Middle frontal gyrus (tissue), 1 donor: ENCODE measurements around the gene STUB1.
A peak's percentile ranks its signal among the peaks of the same experiment; 100 is the strongest.

Experiments
- DNase-seq: peaks from one replicate; pipeline ENCODE4 v3.0.0-alpha.2; 2015; ENCODE audit warnings: low spot score; ENCODE audit errors: extremely low spot score

STUB1 gene

DNA sequence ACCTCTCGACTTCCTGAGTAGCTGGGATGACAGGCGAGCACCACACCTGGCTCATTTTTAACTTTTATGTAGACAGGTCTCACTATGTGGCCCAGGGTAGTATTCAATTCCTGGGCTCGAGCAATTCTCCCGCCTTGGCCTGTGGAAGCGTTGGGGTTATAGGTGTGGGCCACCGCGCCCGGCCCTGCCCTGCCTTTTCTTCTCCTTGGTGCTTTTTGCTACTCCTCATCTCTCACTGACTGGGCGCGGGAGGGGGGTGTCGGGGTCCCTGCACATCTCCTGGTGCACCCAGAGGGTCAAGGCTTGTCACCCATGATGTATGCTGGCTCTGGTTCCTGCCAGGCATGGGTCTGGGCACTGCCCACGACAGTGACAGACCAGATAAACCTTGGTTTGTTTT lies 35.7 kb upstream of the STUB1 start:
- DNase-seq = no peak

GRCh38 chr16:645852-646678 lies 34.1 kb upstream of the STUB1 start:
- DNase-seq = no peak

GRCh38 chr16:646679-647172 lies 33.5 kb upstream of the STUB1 start:
- DNase-seq = no peak

- DNase-seq = no peak
Observed at GRCh38 chr16:647173-647902, 32.9 kb upstream of the STUB1 start.

- no peak for DNase-seq
Observed at GRCh38 chr16:648071-648780, 32.0 kb upstream of the STUB1 start.

DNA sequence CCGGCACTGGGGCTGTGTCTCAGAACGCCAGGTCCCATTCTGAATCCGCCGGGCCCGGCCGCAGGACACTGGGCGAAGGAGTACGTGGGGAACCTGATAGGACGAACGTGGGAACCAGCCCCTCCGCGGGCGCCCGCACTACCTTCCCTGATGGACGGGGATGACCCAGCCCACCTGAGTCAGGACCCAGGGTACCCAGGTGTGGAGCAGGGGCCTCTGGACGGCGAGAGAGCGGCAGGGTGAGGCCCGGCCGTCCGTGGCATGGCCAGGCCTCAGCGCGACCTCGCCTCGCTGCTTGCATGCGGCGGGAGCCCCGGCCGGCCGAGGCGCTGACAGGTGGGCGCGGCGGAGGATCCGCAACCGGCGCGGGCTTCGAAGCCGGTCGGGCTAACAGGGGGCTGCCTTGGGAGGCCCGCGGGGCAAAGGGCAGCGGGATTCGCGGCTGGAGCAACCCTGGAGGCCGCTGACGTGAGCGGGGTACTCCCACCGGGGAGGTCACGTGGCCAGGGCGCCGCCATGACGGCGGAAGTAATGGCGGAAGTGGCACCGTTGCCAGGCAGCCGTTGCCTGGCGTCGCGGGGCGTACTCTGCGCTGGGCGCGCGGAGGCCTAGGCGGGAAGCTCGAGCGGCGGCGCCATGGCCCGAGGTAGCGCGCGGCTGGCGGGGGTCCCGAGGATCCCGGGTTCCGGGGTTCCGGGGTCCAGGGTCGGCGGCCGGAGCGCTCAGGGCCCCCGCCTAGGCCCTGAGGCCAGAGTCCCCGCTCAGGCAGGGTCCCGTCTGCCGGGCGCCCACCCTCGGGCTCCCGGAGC lies 31.2 kb upstream of the STUB1 start, which contains the start of gene WDR90:
TSS of gene WDR90 (plus strand) at position 585 of the 809 bp plus-strand sequence. CDS start at position 637, 52 bp downstream.
- peak; percentile 93 for DNase-seq

- DNase-seq = no peak
Observed at GRCh38 chr16:649631-650030, 30.6 kb upstream of the STUB1 start.

GRCh38 chr16:651844-652243 lies 28.4 kb upstream of the STUB1 start:
- DNase-seq = no peak

GRCh38 chr16:652454-653305 lies 27.5 kb upstream of the STUB1 start:
- DNase-seq = no peak

- no peak for DNase-seq
Observed at GRCh38 chr16:654034-654433, 26.2 kb upstream of the STUB1 start.

DNA sequence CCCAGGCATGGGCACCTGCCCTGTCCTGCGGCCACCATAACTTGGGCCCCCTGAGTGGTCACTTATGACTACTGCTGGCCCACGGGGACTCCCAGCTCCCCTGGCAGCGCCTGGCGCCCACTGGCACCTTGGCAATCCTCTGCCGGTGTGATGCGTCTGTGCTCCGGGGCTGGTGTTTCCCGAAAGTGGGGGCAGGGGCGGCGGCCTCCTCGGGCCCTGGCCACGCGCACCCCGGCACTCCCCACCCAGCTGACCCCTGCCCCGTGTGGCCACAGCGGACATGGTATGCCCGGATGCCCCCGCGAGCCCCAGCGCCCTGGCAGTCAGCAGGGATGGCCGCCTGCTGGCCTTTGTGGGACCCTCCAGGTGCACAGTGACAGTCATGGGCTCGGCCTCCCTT lies 22.7 kb upstream of the STUB1 start:
- no peak for DNase-seq

DNA sequence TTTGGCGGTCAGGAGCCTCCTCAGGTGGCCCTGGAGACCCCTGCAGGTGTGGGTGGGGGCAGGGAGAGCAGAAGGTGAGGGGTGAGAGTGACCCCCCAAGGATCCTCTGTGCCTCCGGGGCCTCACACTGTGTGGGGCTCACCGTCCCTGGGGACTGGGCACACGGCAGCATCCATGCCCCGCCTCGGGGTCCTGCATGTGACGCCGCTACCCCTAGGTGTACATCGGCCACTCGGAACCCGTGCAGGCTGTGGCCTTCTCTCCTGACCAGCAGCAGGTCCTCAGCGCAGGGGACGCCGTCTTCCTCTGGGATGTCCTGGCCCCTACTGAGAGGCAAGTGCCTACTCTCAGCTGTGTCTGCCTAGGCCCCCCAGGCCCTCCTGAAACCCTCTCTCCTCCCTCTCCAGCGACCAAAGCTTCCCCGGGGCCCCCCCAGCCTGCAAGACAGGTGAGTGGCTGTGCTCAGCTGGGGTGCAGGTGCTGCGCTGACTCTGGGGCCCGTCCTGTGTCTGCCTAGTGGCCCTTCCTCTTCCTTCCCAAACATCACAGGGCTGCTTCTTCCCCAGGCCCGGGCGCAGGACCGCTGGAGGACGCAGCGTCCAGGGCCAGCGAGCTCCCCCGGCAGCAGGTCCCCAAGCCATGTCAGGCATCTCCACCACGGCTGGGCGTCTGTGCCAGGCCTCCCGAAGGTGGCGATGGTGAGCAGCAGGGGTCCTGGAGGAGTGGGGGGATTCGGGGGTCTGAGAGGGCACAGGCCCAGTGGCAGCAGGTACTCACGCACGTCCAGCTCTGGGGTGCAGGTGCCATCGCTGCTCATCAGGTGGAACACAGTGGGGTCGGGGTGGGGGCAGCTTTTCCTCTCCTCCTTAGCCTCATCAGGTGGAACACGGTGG lies 21.3 kb upstream of the STUB1 start:
- no peak for DNase-seq

- DNase-seq = no peak
Observed at GRCh38 chr16:659618-660017, 20.6 kb upstream of the STUB1 start.

DNA sequence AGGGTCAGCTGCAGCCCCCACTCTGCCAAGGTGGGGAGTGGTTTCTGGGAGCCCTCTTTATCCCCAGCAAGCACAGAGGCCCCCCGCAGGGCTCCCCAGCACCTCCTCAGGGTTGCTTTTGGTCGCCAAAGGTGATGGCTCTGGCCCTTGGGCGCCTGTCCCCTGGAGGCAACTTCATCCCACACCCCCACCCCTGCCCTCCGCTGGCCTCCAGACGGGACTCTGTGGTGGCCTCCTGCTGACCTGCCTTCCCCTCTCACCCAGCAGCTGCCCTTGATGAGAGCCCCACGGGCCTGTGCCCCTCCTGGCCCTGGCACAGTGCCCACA lies 20.1 kb upstream of the STUB1 start:
- no peak for DNase-seq

DNA sequence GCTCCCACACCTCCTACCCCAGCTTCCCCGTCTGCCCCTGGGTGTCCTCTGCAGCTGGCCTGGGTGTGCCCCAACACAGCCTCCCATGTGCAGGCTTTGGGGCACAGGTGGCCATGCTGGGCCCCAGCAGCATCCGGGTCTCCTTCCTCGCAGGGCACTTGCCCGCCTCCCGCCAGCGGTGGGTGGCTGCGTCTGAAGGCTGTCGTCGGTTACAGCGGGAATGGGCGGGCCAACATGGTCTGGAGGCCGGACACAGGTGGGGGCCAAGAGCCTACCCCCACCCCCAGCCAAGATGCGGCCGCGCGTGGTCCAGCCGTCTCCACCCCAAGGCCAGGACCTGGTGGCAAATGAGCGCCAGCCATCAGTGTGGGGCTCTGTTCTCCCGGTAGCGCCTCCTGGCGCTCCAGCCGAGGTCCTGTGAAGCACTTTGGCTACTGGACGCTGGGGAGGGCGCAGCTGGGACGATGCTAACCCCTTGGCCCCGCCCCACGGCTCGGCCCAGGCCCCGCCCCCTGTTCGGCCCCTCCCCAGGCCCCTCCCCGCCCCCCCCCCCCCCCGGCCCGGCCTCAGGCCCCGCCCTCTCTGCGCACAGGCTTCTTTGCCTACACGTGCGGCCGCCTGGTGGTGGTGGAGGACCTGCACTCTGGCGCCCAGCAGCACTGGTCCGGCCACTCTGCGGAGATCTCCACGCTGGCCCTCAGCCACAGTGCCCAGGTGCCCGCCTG lies 19.6 kb upstream of the STUB1 start:
- DNase-seq = peak; percentile 44

- no peak for DNase-seq
Observed at GRCh38 chr16:661184-661821, 18.9 kb upstream of the STUB1 start.

GRCh38 chr16:662095-662494 lies 18.1 kb upstream of the STUB1 start:
- DNase-seq = no peak

- DNase-seq = no peak
Observed at GRCh38 chr16:662597-662996, 17.6 kb upstream of the STUB1 start.
